GM13976 (cell line): ENCODE results near the gene MAP7D1.
A peak's percentile ranks its signal among the peaks of the same experiment; 100 is the strongest.

Experiments
- DNase-seq: peaks from one replicate; pipeline ENCODE4 v3.0.0; 2012; ENCODE audit warnings: low spot score
- CTCF ChIP-seq: IDR thresholded peaks from 2 replicates; pipeline ENCODE4 v1.5.1; 2012; ENCODE audit warnings: borderline replicate concordance, mild to moderate bottlenecking; ENCODE audit not compliant: insufficient read depth; ENCODE audit errors: extremely low read depth, missing control alignments, control extremely low read depth
- in situ Hi-C: fragments of 300-500 bp; cut with MboI; formaldehyde crosslinking; loops from one replicate; pipeline ENCODE4 v1.12.0; 2022; ENCODE audit warnings: low sequenced_read_pairs, mixed read lengths, inconsistent platforms; ENCODE audit not compliant: unreplicated experiment

Gene MAP7D1

GRCh38 chr1:36149973-36150295 is 6.0 kb upstream of the MAP7D1 start:
- in situ Hi-C loops, result no loop called here
- DNase-seq, result no peak
- TF ChIP-seq CTCF, result no peak

- no peak for TF ChIP-seq CTCF
- peak; percentile 85 for DNase-seq
- in situ Hi-C loops, result no loop called here
Measured at GRCh38 chr1:36150296-36151133, 5.4 kb upstream of the MAP7D1 start.

GRCh38 chr1:36151134-36151844 is 4.7 kb upstream of the MAP7D1 start:
- TF ChIP-seq CTCF, result no peak
- in situ Hi-C loops, result no loop called here
- no peak for DNase-seq

GRCh38 chr1:36151845-36152203 is 4.1 kb upstream of the MAP7D1 start:
- in situ Hi-C loops, result no loop called here
- TF ChIP-seq CTCF, result no peak
- no peak for DNase-seq

GRCh38 chr1:36153476-36153875 is 2.5 kb upstream of the MAP7D1 start:
- in situ Hi-C loops, result no loop called here
- TF ChIP-seq CTCF, result no peak
- no peak for DNase-seq

- DNase-seq, result no peak
- in situ Hi-C loops, result no loop called here
Measured at GRCh38 chr1:36154335-36154734, 1.6 kb upstream of the MAP7D1 start.

More at GRCh38 chr1:36154335-36154734, 1.6 kb upstream of the MAP7D1 start:
- no peak for TF ChIP-seq CTCF
